GM12878 (cell line): ENCODE data around the gene USF1.

Experiments used
- CTCF ChIP-seq, 3 experiments: IDR thresholded peaks in 2 of 3; conservative IDR thresholded peaks in 1 of 3; 2 replicates each; pipeline ENCODE4 v1.5.1; 2011; ENCODE audit warnings: low read depth in 3 of 3, low read length in 3 of 3, mild to moderate bottlenecking in 3 of 3, control low read depth in 2 of 3, moderate library complexity in 2 of 3, inconsistent platforms in 1 of 3, mixed read lengths in 1 of 3; ENCODE audit not compliant: control insufficient read depth in 2 of 3, insufficient read depth in 1 of 3; ENCODE audit errors: extremely low read depth in 1 of 3
- POLR2A ChIP-seq: IDR thresholded peaks from 2 replicates; pipeline ENCODE4 v1.6.1; 2011; ENCODE audit warnings: low read depth, mild to moderate bottlenecking, low read length

DNA sequence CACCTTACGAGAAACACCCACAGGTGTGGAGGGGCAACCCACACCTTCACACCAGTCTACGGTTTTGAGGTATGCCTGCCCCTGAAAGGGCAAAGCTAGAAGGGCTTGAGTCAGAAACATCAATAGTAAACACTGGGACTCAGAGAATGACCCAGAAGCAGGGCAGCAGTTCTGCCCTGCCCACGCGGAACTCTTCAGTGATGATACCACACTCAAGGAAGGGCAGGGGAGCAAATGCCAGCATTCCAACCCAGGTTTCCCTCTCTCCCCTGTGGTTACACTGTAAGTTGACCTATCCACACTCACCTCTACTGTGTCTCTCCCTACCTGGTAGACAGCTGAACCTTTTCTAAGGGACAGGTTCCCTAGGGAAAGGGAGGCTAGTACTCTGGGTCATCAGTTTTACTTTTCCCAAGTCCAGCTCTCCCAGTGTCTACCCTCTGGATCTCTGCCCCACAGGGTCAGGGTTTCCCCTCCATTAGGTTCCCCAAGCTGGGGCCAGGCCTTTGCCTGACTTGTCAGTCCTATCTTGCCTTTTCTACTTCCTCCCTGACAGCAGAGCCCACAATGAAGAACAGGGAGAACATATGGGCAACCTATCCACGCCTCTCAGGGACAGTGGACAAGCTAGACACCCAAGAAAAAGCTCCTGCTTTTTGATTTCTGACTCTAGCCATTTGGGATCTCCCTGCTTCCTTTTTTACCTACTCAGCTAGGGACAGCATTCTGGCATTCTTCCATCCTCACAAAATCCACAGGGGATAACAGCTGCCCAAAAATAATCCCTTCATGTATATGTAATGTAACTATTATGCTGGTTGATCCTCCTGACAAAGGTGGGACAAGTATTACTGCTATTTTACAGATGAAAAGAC, 27.8 kb downstream of the USF1 start:
- TF ChIP-seq POLR2A, result no peak
- TF ChIP-seq CTCF (IDR thresholded peaks at IDR 0.05 in 2 of 3, conservative IDR thresholded peaks at IDR 0.05 in 1 of 3; ENCODE audit: control insufficient read depth in 2 of 3, extremely low read depth in 1 of 3, insufficient read depth in 1 of 3, low read depth in 3 of 3, low read length in 3 of 3), result no peak
